Esophagus mucosa (tissue), 1 donor: ENCODE results near the gene CLPSL2. TPM values are rescaled to one million over a fixed set of nuclear protein-coding genes. Genes with fewer than 3 reads are reported as not detected.
"Not testable (repeated sequence)": the region's sequence is repeated elsewhere in the genome, so short reads cannot be mapped to it uniquely, and the experiment has no call there.

Source experiments
- ATAC-seq: fragments of 200-7000 bp; cut with Tn5 transposase; one replicate; pipeline ENCODE4 v1.9.1; 2020
- total RNA-seq: library from RNA; stranded (reverse); gene quantifications from one replicate; pipeline ENCODE4 v1.2.4, GENCODE V29; 2023
- donor health status: DM: yes; HTN: yes; CAD: no.

CLPSL2 gene
- not detected for total RNA-seq

- ATAC-seq: peak; percentile 26
Measured at GRCh38 chr6:35776364-35777215, at the start of gene CLPSL2. CLPSL2 (plus strand) TSS chr6:35776598; CDS start chr6:35776619, 21 bp downstream.

GRCh38 chr6:35727231-35727934 lies 49.0 kb upstream of the CLPSL2 start:
- peak; percentile 23 for ATAC-seq

DNA sequence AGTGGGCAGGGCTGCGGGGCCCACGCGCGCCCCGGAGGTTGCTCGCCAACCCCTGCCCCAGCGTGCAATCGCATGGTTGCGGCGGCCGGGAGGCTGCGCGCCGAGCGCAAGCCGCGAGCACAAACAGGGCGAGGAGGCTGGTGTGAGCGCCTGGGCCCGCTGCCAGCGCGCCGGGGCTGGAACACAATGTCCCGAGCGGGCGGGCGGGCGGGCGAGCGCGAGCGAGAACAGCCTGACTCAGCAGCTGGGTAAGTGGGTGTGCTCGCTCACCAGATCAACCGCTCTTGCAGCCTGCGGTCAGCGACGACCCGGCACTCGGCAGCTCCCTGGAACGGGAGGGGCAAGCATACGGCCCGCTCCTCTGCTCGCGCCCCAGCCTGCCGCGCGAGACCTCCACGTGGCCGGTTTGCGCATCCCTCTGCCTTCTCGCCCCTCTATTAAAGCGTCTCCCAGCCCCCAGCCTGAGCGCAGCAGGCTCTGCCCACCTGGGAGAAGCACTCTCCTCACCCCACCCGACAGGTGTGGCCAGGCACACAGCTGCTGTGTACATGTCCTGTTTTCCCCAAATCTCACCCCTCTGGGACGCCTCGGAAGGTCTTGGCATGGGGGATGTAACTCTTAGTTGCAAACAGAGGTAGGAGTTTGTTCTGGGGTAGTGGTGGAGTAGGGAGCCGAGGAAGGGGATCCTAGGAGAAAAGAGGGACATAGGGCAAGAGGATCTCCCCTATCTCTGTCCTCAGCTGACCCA lies 48.3 kb upstream of the CLPSL2 start:
- ATAC-seq: peak; percentile 71

DNA sequence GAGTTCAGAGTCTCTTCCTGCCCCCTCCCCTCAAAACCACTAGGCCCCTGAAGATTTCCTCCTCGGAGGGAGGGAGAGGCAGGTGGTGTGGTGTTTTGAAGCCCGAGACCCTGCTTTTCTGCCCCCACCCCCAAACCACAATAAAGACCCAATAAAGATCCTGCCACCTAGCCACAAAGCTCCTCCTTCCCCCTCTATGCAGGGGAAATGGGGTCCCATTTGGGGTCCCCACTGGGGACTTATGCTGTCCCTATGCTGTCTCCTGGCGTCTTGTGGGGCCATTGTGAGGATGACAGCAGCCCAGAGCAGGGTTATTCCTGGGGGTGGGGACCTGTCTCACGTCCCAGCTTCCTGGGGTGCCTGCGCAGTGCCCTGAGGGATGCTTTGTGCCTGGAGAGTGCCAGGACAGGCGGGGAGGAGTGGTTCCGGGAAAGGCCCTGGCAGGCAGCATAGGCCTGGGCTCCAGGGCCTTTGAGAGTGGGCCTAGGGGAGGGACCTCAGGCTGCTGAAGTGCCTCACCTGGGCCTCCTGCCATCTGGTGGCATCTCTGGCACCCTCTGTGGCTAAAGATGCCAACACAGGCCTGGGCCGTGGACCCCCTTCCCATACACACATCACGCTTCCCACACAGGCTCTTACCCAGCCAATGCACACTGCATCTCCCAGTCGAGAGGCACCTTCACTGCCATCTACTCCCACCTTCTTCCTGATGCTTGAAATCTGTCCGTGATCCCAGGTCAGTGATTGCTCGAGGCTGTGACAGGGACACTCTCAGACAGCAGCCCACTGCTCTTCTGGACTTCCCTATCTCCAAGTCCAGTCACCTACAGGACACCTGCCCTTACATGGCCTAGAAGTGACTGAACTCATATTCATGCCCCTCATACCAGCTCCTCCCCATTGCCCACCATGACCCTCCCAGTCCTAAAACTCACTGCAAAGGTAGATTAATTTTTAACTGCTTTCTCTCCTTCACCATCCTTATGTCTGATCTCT lies 47.4 kb upstream of the CLPSL2 start:
- ATAC-seq: peak; percentile 19

- no peak for ATAC-seq
Measured at GRCh38 chr6:35729722-35730121, 46.7 kb upstream of the CLPSL2 start.

- ATAC-seq: no peak
Measured at GRCh38 chr6:35730745-35731413, 45.5 kb upstream of the CLPSL2 start.

DNA sequence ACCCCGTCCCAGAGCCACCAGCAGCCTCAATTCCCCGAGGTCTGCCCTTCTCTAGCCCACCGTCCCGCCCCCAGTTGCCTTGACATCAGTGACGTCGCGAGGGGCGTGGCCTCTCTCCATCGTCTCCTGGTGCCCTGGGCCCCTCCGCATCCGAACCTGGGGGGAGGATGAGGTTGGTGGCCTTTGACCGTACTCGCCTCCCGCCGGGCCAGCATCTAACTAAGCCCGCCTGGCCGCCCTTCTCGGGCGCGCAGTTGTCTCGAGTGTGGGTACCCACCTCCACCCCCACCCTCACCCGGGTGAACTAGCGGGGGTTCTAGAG lies 45.0 kb upstream of the CLPSL2 start:
- peak; percentile 19 for ATAC-seq

DNA sequence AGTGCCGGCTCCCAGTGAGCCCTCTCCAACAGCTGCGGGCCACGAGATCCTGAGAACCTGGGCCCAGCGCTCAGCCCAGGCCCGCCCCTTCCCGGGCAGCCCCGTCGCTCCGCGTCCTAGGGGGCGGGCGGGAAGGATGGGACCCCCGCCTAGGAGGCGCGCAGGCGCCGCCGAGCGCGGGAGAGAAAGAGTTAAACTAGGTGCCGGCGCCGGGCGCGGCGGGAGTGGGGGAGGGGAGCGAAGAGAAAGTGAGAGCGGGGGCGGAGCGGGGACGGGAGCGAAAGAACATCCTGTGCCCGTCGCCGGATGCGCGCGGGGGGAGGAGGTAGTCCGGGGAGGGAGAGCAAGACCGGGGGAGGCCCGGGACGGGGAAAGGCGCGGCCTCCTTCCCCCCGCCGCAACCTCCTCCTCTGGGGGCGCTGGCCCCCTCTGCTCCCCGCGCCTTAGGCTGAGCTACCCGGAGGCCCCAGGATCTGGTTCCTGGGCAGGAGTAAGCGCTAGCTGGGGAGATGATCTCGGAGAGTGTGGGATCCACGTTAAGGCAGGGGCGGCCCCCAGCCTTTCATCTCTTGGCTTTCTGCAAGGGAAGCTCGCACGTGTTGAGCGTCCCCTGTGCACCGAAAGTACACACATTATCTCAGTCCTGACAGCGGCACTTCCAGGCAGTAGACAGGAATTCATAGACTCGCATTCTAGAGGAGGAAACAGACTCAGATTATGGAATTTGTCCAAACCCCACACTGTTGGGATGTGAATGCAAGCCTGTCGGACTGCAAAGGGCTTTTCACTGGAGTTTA lies 44.5 kb upstream of the CLPSL2 start:
- ATAC-seq: peak; percentile 65

DNA sequence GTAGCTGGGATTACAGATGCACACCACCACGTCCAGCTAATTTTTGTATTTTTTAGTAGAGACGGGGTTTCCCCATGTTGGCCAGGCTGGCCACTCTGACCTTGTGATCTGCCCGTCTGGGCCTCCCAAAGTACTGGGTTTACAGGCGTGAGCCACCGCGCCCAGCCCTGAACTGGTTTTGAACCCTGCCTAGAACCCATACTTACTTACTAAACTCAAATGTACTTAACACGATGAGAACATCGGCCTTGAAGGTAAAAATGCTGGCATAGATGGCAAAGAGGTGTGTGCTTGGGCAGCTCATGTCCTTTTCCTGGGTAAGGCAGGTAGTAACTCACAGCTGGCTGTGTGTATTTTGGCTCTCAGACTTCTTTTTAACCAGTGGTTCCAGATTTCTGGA lies 42.8 kb upstream of the CLPSL2 start:
- ATAC-seq: peak; percentile 9

DNA sequence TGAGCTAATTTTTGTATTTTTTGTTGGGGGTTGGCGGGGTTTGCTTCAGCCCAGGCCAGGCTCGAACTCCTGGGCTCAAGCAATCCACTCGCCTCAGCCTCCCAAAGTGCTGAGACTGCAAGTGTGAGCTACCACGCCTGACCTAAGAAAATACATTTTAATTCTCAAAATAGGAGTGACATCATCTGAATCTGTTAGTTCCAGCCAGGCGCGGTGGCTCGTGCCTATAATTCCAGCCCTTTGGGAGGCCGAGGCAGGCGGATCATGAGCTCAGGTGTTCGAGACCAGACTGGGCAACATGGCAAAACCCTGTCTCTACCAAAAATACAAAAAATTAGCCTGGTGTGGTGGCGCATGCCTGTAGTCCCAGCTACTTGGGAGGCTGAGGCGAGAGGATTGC lies 42.1 kb upstream of the CLPSL2 start:
- ATAC-seq: not testable (repeated sequence)

- ATAC-seq: no peak
Measured at GRCh38 chr6:35735452-35735851, 40.9 kb upstream of the CLPSL2 start.

DNA sequence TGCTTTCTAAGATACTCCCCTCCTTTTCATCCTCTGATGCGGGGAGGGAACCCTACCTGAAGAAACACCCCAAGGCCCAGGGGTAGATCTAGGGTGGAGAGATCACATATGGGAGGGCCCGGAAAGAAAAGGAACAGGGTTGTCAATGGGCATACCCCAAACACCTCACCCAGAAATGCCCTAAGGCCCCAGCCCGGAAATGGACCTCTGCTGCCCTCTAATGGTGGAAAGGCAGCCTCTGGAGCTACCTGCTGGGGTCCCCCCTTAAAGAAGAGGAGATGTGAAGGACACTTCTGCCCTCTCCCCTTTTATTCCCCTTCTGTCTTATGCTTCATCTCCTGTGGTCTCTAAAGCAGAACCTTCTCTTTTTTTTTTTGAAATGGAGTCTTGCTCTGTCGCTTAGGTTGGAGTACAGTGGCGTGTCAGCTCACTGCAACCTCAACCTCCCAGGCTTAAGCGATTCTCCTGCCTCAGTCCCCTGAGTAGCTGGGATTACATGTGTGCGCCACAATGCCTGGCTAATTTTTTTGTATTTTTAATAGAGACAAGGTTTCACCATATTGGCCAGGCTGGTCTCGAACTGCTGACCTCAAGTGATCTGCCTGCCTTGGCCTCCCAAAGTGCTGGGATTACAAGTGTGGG lies 40.0 kb upstream of the CLPSL2 start:
- peak; percentile 10 for ATAC-seq

DNA sequence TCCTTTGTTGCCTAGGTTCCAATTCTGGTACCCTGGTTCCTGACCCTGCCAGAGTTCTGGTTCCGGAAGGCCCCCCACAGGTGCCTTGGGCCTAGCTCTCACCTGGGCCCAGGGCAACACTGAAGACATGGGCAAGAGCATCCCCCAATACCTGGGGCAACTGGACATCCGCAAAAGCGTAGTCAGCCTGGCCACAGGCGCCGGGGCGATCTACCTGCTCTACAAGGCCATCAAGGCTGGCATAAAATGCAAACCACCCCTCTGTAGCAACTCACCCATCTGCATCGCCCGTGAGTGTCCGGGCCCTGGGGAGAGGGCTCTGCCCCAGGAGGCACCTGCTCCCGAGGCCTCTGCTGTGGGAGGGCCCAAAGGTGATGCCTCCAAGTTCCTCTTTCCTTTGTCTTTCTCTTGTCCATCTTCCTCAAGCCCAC lies 39.4 kb upstream of the CLPSL2 start, which contains the start of gene ARMC12:
TSS of gene ARMC12 (plus strand) at position 51 of the 431 bp plus-strand sequence. CDS start at position 128, 77 bp downstream.
- ATAC-seq: no peak

DNA sequence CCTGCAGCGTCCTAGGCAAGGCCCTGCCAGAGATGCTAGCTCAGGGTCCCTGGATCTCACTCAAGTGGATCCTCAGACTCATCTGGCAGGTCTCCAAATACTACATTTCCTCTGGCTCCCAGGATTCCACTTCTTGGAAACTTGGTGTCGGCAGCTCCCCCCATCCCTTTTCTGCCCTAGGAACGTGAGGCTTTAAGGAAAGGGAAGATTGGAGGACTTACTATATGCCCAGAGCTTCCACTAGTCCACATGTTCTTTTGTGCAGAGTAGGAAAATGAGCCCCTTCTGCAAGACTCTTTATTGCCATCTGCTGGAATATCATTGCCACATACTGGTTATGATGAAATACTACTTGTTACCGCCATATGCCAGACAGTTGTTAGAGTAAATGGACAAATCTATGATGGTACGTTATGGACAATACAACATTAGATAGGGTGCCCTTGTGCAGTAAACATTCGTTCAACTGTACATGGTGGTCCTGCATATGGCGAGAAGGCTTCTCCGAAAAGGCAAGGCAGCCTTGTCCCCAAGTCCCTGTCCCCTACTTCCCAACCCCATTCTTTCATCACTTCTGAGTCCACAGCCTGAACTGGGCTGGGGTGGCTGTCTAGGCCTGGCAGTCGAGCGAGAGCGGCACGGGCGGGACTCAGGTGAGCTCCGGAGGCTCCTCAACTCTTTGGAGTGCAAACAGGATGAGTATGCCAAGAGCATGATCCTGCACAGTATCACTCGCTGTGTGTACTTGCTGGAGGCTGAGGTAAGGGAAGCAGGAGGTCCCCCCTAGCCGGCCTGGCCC lies 38.8 kb upstream of the CLPSL2 start:
- peak; percentile 62 for ATAC-seq

DNA sequence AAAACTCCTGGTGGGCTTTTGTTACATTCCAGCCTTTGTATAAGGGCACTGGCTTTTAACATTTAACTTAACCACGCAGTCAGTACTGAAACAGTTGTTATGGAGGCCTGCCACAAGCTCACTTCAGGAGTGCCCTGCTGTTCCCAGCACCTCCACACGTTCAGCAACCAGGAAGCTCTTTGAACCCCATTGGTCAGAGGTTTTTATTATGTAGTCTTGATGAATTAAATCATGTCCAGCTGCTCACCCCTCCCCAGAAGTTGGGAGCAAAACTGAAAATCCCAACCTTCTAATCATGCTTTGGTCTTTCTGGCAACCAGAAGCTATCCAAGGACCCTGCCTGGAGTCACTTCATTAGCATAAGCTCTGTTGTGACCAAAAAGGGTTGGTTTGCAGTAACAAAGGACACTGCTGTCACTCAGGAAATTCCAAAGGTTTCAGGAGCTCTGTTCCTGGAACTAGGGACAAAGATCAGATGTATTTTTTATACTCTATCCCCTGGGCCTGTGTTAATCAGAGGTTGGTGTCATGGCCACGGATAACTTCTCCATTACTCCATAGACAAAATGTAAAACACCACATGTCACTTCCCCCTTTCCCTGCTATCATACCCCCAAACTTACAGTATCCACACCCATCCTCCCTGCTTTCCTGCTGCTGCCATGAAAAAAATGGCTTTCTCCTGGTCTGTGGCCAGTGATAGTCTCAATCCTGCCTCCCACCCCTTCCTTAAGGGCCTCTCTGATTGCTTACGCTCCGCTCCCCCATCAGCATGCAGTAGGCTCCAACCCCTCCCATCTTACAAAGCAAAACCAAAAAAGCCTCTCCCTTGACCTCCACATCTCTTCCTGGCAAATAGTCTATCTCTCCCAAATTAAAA lies 36.5 kb upstream of the CLPSL2 start:
- ATAC-seq: no peak

- no peak for ATAC-seq
Measured at GRCh38 chr6:35742842-35743241, 33.6 kb upstream of the CLPSL2 start.

DNA sequence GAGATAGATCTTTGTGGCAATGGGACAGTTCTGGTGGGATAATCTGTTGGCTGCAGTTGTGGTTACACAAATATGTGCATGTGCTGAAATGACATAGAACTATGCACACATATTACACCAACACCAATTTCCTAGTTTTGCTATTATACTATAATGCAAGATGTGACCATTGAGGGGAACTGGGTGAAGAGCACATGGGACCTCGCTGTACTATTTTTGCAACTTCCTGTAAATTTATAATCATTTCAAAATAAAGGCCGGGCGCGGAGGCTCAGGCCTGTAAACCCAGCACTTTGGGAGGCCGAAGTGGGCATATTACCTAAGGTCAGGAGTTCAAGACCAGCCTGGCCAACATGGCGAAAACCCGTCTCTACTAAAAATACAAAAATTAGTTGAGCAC lies 30.9 kb upstream of the CLPSL2 start:
- ATAC-seq: no peak

- ATAC-seq: no peak
Measured at GRCh38 chr6:35746516-35746915, 29.9 kb upstream of the CLPSL2 start.
